SK-N-SH treated with all-trans-retinoic acid at 6 μM for 48 hours (cell line): ENCODE results near the gene TRAF1.

Experiments
- CSDC2 ChIP-seq: fragments of 250-450 bp; sonication (Bioruptor Pico); IDR thresholded peaks from 2 replicates; pipeline ENCODE4 v1.5.0; 2020; ENCODE audit warnings: mild to moderate bottlenecking, moderate library complexity
- ISL1 ChIP-seq: fragments of 250-450 bp; sonication (Bioruptor Pico); IDR thresholded peaks from 2 replicates; pipeline ENCODE4 v2.1.2; 2022; ENCODE audit warnings: mild to moderate bottlenecking, moderate library complexity
- OSR1 ChIP-seq: fragments of 250-450 bp; sonication (Bioruptor Pico); IDR thresholded peaks from 2 replicates; pipeline ENCODE4 v1.8.0; 2022; ENCODE audit warnings: moderate library complexity, mild to moderate bottlenecking, inconsistent platforms
- SNAI2 ChIP-seq: fragments of 250-450 bp; sonication (Bioruptor Pico); IDR thresholded peaks from 2 replicates; pipeline ENCODE4 v1.5.0; 2020; ENCODE audit warnings: mild to moderate bottlenecking, moderate library complexity
- ZC3H10 ChIP-seq: fragments of 250-450 bp; sonication (Bioruptor Pico); IDR thresholded peaks from 2 replicates; pipeline ENCODE4 v1.5.1; 2021; ENCODE audit warnings: mild to moderate bottlenecking, moderate library complexity
- ZFP3 ChIP-seq: fragments of 250-450 bp; sonication (Bioruptor Pico); IDR thresholded peaks from 2 replicates; pipeline ENCODE4 v1.5.0; 2020; ENCODE audit warnings: mild to moderate bottlenecking, moderate library complexity
- ZFP30 ChIP-seq: fragments of 450-650 bp; formaldehyde crosslinking; IDR thresholded peaks from 2 replicates; pipeline ENCODE4 v1.5.0; 2022; ENCODE audit warnings: mild to moderate bottlenecking, moderate library complexity
- ZNF8 ChIP-seq: fragments of 450-650 bp; formaldehyde crosslinking; IDR thresholded peaks from 2 replicates; pipeline ENCODE4 v1.5.0; 2020; ENCODE audit warnings: mild to moderate bottlenecking, moderate library complexity
- TF ChIP-seq, protein P1 (sequence below): fragments of 250-450 bp; sonication (Bioruptor Pico); IDR thresholded peaks from 2 replicates; pipeline ENCODE4 v1.8.0; 2021; ENCODE audit warnings: low read depth, mild to moderate bottlenecking, moderate library complexity, borderline replicate concordance
- TF ChIP-seq, protein P2 (sequence below): fragments of 250-450 bp; sonication (Bioruptor Pico); IDR thresholded peaks from 2 replicates; pipeline ENCODE4 v1.8.0; 2020; ENCODE audit warnings: mild to moderate bottlenecking, moderate library complexity, borderline replicate concordance

DNA sequence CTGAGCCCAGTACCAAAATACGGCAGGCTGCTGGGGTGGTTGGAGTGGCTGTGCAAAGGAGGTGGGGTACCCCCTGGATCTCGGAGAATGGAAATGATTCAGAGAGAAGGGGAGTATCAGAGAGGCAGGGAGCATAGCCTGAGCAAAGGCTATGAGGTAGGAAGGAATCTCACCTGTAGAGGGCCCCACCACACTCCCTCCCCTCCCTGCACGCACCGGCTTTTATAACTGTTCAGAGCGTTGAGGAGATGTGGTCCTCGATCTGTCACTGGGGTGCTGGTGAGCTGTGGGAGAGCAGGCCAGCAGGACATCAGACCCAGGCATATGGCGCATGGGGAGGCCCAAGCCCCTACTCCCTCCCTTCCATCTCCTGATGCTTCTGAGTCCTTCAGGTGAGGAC, 62.8 kb downstream of the TRAF1 start:
- TF ChIP-seq, protein P1, sequence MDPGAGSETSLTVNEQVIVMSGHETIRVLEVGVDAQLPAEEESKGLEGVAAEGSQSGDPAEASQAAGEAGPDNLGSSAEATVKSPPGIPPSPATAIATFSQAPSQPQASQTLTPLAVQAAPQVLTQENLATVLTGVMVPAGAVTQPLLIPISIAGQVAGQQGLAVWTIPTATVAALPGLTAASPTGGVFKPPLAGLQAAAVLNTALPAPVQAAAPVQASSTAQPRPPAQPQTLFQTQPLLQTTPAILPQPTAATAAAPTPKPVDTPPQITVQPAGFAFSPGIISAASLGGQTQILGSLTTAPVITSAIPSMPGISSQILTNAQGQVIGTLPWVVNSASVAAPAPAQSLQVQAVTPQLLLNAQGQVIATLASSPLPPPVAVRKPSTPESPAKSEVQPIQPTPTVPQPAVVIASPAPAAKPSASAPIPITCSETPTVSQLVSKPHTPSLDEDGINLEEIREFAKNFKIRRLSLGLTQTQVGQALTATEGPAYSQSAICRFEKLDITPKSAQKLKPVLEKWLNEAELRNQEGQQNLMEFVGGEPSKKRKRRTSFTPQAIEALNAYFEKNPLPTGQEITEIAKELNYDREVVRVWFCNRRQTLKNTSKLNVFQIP, result no peak
- no peak for TF ChIP-seq SNAI2
- TF ChIP-seq ZFP3 (CRISPR knock-in tag), result no peak
- no peak for TF ChIP-seq OSR1 (CRISPR knock-in tag)
- TF ChIP-seq, protein P2, sequence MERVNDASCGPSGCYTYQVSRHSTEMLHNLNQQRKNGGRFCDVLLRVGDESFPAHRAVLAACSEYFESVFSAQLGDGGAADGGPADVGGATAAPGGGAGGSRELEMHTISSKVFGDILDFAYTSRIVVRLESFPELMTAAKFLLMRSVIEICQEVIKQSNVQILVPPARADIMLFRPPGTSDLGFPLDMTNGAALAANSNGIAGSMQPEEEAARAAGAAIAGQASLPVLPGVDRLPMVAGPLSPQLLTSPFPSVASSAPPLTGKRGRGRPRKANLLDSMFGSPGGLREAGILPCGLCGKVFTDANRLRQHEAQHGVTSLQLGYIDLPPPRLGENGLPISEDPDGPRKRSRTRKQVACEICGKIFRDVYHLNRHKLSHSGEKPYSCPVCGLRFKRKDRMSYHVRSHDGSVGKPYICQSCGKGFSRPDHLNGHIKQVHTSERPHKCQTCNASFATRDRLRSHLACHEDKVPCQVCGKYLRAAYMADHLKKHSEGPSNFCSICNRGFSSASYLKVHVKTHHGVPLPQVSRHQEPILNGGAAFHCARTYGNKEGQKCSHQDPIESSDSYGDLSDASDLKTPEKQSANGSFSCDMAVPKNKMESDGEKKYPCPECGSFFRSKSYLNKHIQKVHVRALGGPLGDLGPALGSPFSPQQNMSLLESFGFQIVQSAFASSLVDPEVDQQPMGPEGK (CRISPR knock-in tag), result no peak
- TF ChIP-seq ZFP30 (CRISPR knock-in tag), result no peak
- TF ChIP-seq ISL1 (CRISPR knock-in tag), result no peak
- TF ChIP-seq ZNF8 (CRISPR knock-in tag), result no peak
- no peak for TF ChIP-seq CSDC2 (CRISPR knock-in tag)
- no peak for TF ChIP-seq ZC3H10 (CRISPR knock-in tag)
